WTC11 (cell line): Measurements from ENCODE around the gene CORO6. TPM values are rescaled to one million over a fixed set of nuclear protein-coding genes. Genes with fewer than 3 reads are reported as not detected.

Source experiments
- ATAC-seq: fragments of 200-7000 bp; cut with Tn5 transposase; 2 replicates; pipeline ENCODE4 v1.10.0; 2021; ENCODE audit warnings: mild to moderate bottlenecking, moderate library complexity
- CTCF ChIA-PET: fragments of 300-600 bp; sonication (Branson Sonifier 250); formaldehyde crosslinking; loops from one replicate; lab custom pipeline; 2021; ENCODE audit warnings: antibody characterized with exemption; lab: Charles Lee
- POLR2A ChIA-PET: fragments of 350-600 bp; sonication (Branson Sonifier 250); formaldehyde crosslinking; loops from one replicate; lab custom pipeline; 2021; ENCODE audit warnings: antibody characterized with exemption; lab: Charles Lee
- DNase-seq: peaks from one replicate; pipeline ENCODE4 v3.0.0; 2021; ENCODE audit warnings: low spot score
- H3K27ac Mint-ChIP-seq: 2 replicates; pipeline ENCODE4 v1.8.0; 2021; ENCODE audit warnings: mixed read lengths
- H3K27me3 Mint-ChIP-seq: 2 replicates; pipeline ENCODE4 v1.8.0; 2021; ENCODE audit warnings: low read depth, mild to moderate bottlenecking, moderate library complexity, mixed read lengths
- H3K36me3 Mint-ChIP-seq: 2 replicates; pipeline ENCODE4 v1.8.0; 2021; ENCODE audit warnings: mixed read lengths
- H3K4me1 Mint-ChIP-seq: 2 replicates; pipeline ENCODE4 v1.8.0; 2022; ENCODE audit warnings: mixed read lengths
- H3K4me3 Mint-ChIP-seq: 2 replicates; pipeline ENCODE4 v1.8.0; 2021; ENCODE audit warnings: mild to moderate bottlenecking, moderate library complexity, mixed read lengths
- H3K9me3 Mint-ChIP-seq: 2 replicates; pipeline ENCODE4 v1.8.0; 2021; ENCODE audit warnings: mixed read lengths
- AFF4 ChIP-seq: sonication (generic); formaldehyde crosslinking; IDR thresholded peaks from 2 replicates; pipeline ENCODE4 v1.8.1; 2023; ENCODE audit warnings: mild to moderate bottlenecking, missing genetic modification reagents, borderline replicate concordance
- ARID4B ChIP-seq: sonication (generic); formaldehyde crosslinking; IDR thresholded peaks from 2 replicates; pipeline ENCODE4 v1.8.0; 2023; ENCODE audit warnings: missing genetic modification reagents, mild to moderate bottlenecking, borderline replicate concordance
- CREM ChIP-seq: sonication (generic); formaldehyde crosslinking; IDR thresholded peaks from 2 replicates; pipeline ENCODE4 v1.8.1; 2022; ENCODE audit warnings: mild to moderate bottlenecking, missing genetic modification reagents, moderate library complexity
- E2F4 ChIP-seq: sonication (generic); formaldehyde crosslinking; IDR thresholded peaks from 2 replicates; pipeline ENCODE4 v1.8.1; 2022; ENCODE audit warnings: low read depth, mild to moderate bottlenecking, moderate library complexity, missing genetic modification reagents, borderline replicate concordance
- ESRRA ChIP-seq: sonication (generic); formaldehyde crosslinking; IDR thresholded peaks from 2 replicates; pipeline ENCODE4 v1.8.1; 2022; ENCODE audit warnings: mild to moderate bottlenecking, missing genetic modification reagents, borderline replicate concordance
- ETV6 ChIP-seq: sonication (generic); formaldehyde crosslinking; IDR thresholded peaks from 2 replicates; pipeline ENCODE4 v1.8.1; 2022; ENCODE audit warnings: mild to moderate bottlenecking, missing genetic modification reagents
- FOXJ3 ChIP-seq: sonication (generic); formaldehyde crosslinking; IDR thresholded peaks from 2 replicates; pipeline ENCODE4 v1.9.0; 2021; ENCODE audit warnings: missing genetic modification reagents, mild to moderate bottlenecking, borderline replicate concordance
- GABPB1 ChIP-seq: sonication (generic); formaldehyde crosslinking; IDR thresholded peaks from 2 replicates; pipeline ENCODE4 v1.8.1; 2023; ENCODE audit warnings: mild to moderate bottlenecking, missing genetic modification reagents
- IRF1 ChIP-seq: sonication (generic); formaldehyde crosslinking; IDR thresholded peaks from 2 replicates; pipeline ENCODE4 v1.8.0; 2023; ENCODE audit warnings: missing genetic modification reagents
- JUN ChIP-seq: sonication (generic); formaldehyde crosslinking; IDR thresholded peaks from 2 replicates; pipeline ENCODE4 v1.8.0; 2023; ENCODE audit warnings: mild to moderate bottlenecking, missing genetic modification reagents
- KAT7 ChIP-seq: sonication (generic); formaldehyde crosslinking; IDR thresholded peaks from 2 replicates; pipeline ENCODE4 v1.8.1; 2023; ENCODE audit warnings: missing genetic modification reagents, mild to moderate bottlenecking, borderline replicate concordance
- PRRX2 ChIP-seq: fragments of 250-450 bp; sonication (Bioruptor Pico); IDR thresholded peaks from 2 replicates; pipeline ENCODE4 v1.8.0; 2021; ENCODE audit warnings: mild to moderate bottlenecking
- TCF7 ChIP-seq: sonication (generic); formaldehyde crosslinking; IDR thresholded peaks from 2 replicates; pipeline ENCODE4 v1.8.0; 2022; ENCODE audit warnings: mild to moderate bottlenecking, low read depth, missing genetic modification reagents, moderate library complexity
- TP53 ChIP-seq: sonication (generic); formaldehyde crosslinking; IDR thresholded peaks from 2 replicates; pipeline ENCODE4 v1.8.1; 2023; ENCODE audit warnings: mild to moderate bottlenecking, missing genetic modification reagents
- USF2 ChIP-seq: sonication (generic); formaldehyde crosslinking; IDR thresholded peaks from 2 replicates; pipeline ENCODE4 v1.8.1; 2023; ENCODE audit warnings: mild to moderate bottlenecking, missing genetic modification reagents, moderate library complexity
- ZNF232 ChIP-seq: sonication (generic); formaldehyde crosslinking; IDR thresholded peaks from 2 replicates; pipeline ENCODE4 v1.8.0; 2022; ENCODE audit warnings: mild to moderate bottlenecking, missing genetic modification reagents
- ZNF317 ChIP-seq: sonication (generic); formaldehyde crosslinking; IDR thresholded peaks from 2 replicates; pipeline ENCODE4 v1.8.1; 2023; ENCODE audit warnings: low read depth, mild to moderate bottlenecking, moderate library complexity, missing genetic modification reagents, borderline replicate concordance
- ZNF425 ChIP-seq: fragments of 250-450 bp; sonication (Bioruptor Pico); conservative IDR thresholded peaks from 2 replicates; pipeline ENCODE4 v1.9.0; 2021; ENCODE audit warnings: mild to moderate bottlenecking
- ZNF512 ChIP-seq: sonication (generic); formaldehyde crosslinking; IDR thresholded peaks from 2 replicates; pipeline ENCODE4 v1.8.1; 2022; ENCODE audit warnings: missing genetic modification reagents, borderline replicate concordance
- total RNA-seq: library from RNA; stranded (reverse); gene quantifications from 3 replicates; pipeline ENCODE4 v1.2.3, GENCODE V29; 2021

CORO6 gene
- total RNA-seq, 1 experiment from 2014 or later: 8.9 TPM

GRCh38 chr17:29593591-29594518, 28.9 kb downstream of the CORO6 start:
- H3K4me1 Mint-ChIP-seq: peaks cover 56% of the 10 kb centered on the region
- DNase-seq (peak; percentile 79), ATAC-seq (peak; percentile 21)
- peak overlapping the region; percentile 75 for H3K4me3 Mint-ChIP-seq
- peaks cover 4% of the 10 kb centered on the region; the same call in 1 of the 2 replicates for H3K27me3 Mint-ChIP-seq
- no peaks in the 10 kb centered on the region for H3K36me3 Mint-ChIP-seq
- H3K9me3 Mint-ChIP-seq: no peaks in the 10 kb centered on the region
- no peak overlapping the region for H3K27ac Mint-ChIP-seq
- CTCF ChIA-PET: interaction anchor here (0.6 to 4.7 kb wide), 24 partner anchors 8 to 449 kb away, joined by 3 to 272 read pairs (median 5); partner anchors contain the start of genes ABHD15 and TP53I13
- POLR2A ChIA-PET: interaction anchor here (0.6 to 3.1 kb wide), 7 partner anchors 19 to 41 kb away, joined by 3 to 12 read pairs (median 4); partner anchors contain the start of gene ABHD15
- TF ChIP-seq ZNF317 (CRISPR knock-in tag) (no peak), ZNF512 (CRISPR knock-in tag) (no peak), ARID4B (CRISPR knock-in tag) (peak; percentile 99), ZNF232 (CRISPR knock-in tag) (no peak), JUN (CRISPR knock-in tag) (peak; percentile 98), USF2 (CRISPR knock-in tag) (no peak; the same call in 1 of the 2 replicates), AFF4 (CRISPR knock-in tag) (peak; percentile 80; the same call in 1 of the 2 replicates), IRF1 (CRISPR knock-in tag) (no peak), FOXJ3 (CRISPR knock-in tag) (no peak), CREM (CRISPR knock-in tag) (peak; percentile 2; the same call in 1 of the 2 replicates), ZNF425 (CRISPR knock-in tag) (no peak), ETV6 (no peak), PRRX2 (CRISPR knock-in tag) (peak; percentile 52; the same call in 1 of the 2 replicates), E2F4 (CRISPR knock-in tag) (0 out of 2 replicates have a peak, but pooled peaks have one; percentile 58), TP53 (CRISPR knock-in tag) (peak; percentile 70; the same call in 1 of the 2 replicates), ESRRA (CRISPR knock-in tag) (peak; percentile 89; the same call in 1 of the 2 replicates), GABPB1 (CRISPR knock-in tag) (no peak), TCF7 (CRISPR knock-in tag) (peak; percentile 95), KAT7 (CRISPR knock-in tag) (no peak)
